EH (cell line): Measurements from ENCODE around the gene ADAMTS17.
"Not testable (repeated sequence)": the region's sequence is repeated elsewhere in the genome, so short reads cannot be mapped to it uniquely, and the experiment has no call there.

Experiments
- DNase-seq: peaks from one replicate; pipeline ENCODE4 v3.0.0-alpha.2; 2015; ENCODE audit warnings: low read depth

The ADAMTS17 gene

GRCh38 chr15:99955181-99955525 is 386.6 kb downstream of the ADAMTS17 start:
- no peak for DNase-seq

GRCh38 chr15:99954361-99955180 is 387.2 kb downstream of the ADAMTS17 start:
- no peak for DNase-seq

- DNase-seq = no peak
These were observed 387.9 kb downstream of the ADAMTS17 start for GRCh38 chr15:99953886-99954285.

GRCh38 chr15:99951511-99951910 is 390.3 kb downstream of the ADAMTS17 start:
- DNase-seq = no peak

GRCh38 chr15:99944131-99944530 is 397.6 kb downstream of the ADAMTS17 start:
- no peak for DNase-seq

GRCh38 chr15:99943466-99943865 is 398.3 kb downstream of the ADAMTS17 start:
- no peak for DNase-seq

GRCh38 chr15:99932676-99933402 is 408.9 kb downstream of the ADAMTS17 start:
- no peak for DNase-seq

- DNase-seq = no peak
These were observed 409.8 kb downstream of the ADAMTS17 start for GRCh38 chr15:99931703-99932603.

- DNase-seq = no peak
These were observed 411.1 kb downstream of the ADAMTS17 start for GRCh38 chr15:99930696-99931095.

GRCh38 chr15:99929266-99929665 is 412.5 kb downstream of the ADAMTS17 start:
- DNase-seq = no peak

GRCh38 chr15:99928429-99928981 is 413.3 kb downstream of the ADAMTS17 start:
- peak; percentile 65 for DNase-seq

GRCh38 chr15:99926532-99926931 is 415.2 kb downstream of the ADAMTS17 start:
- DNase-seq = not testable (repeated sequence)

GRCh38 chr15:99925661-99926461 is 415.9 kb downstream of the ADAMTS17 start:
- no peak for DNase-seq

- no peak for DNase-seq
These were observed 418.1 kb downstream of the ADAMTS17 start for GRCh38 chr15:99923711-99924110.
